H9 (cell line): ENCODE results near the gene MRPL1. TPM values are rescaled to one million over a fixed set of nuclear protein-coding genes. Genes with fewer than 3 reads are reported as not detected.
"Not testable (repeated sequence)": the region's sequence is repeated elsewhere in the genome, so short reads cannot be mapped to it uniquely, and the experiment has no call there.

Experiments used
- DNase-seq: peaks from one replicate; pipeline ENCODE4 v3.0.0-alpha.2; 2017
- H2AFZ ChIP-seq: one replicate; pipeline ENCODE4 v1.6.1; 2013; ENCODE audit warnings: mild to moderate bottlenecking, low read length, control low read depth, moderate library complexity
- H2AK5ac ChIP-seq: 2 replicates; pipeline ENCODE4 v1.6.1; 2013; ENCODE audit warnings: low read length, control low read depth, mixed read lengths; ENCODE audit not compliant: insufficient read length
- H2BK120ac ChIP-seq: one replicate; pipeline ENCODE4 v1.6.1; 2013; ENCODE audit warnings: low read depth, mild to moderate bottlenecking, low read length, control low read depth, inconsistent platforms; ENCODE audit not compliant: poor library complexity, severe bottlenecking
- H2BK12ac ChIP-seq: 2 replicates; pipeline ENCODE4 v1.6.1; 2013; ENCODE audit warnings: low read length, control low read depth, mixed read lengths, low read depth; ENCODE audit not compliant: insufficient read length
- H2BK15ac ChIP-seq: 2 replicates; pipeline ENCODE4 v1.6.1; 2013; ENCODE audit warnings: low read depth, low read length, control low read depth
- H2BK20ac ChIP-seq: one replicate; pipeline ENCODE4 v1.6.1; 2013; ENCODE audit warnings: low read depth, mild to moderate bottlenecking, low read length, control low read depth, inconsistent platforms; ENCODE audit not compliant: poor library complexity, severe bottlenecking
- H2BK5ac ChIP-seq: 2 replicates; pipeline ENCODE4 v1.6.1; 2013; ENCODE audit warnings: low read length, control low read depth, mixed read lengths; ENCODE audit not compliant: insufficient read length
- H3K14ac ChIP-seq: 2 replicates; pipeline ENCODE4 v1.6.1; 2013; ENCODE audit warnings: low read length, control low read depth; ENCODE audit not compliant: insufficient read depth
- H3K18ac ChIP-seq: 2 replicates; pipeline ENCODE4 v1.6.1; 2013; ENCODE audit warnings: low read depth, mild to moderate bottlenecking, mixed read lengths, low read length, control low read depth; ENCODE audit not compliant: insufficient read length
- H3K23ac ChIP-seq: 2 replicates; pipeline ENCODE4 v1.6.1; 2013; ENCODE audit warnings: low read length, control low read depth, mixed read lengths, low read depth; ENCODE audit not compliant: insufficient read length
- H3K23me2 ChIP-seq: 2 replicates; pipeline ENCODE4 v1.6.1; 2013; ENCODE audit warnings: low read depth, mild to moderate bottlenecking, mixed read lengths, low read length, control low read depth; ENCODE audit not compliant: insufficient read length, poor library complexity, severe bottlenecking
- H3K27ac ChIP-seq: 2 replicates; pipeline ENCODE4 v1.5.1; 2013; ENCODE audit warnings: low read length, control low read depth, mixed read lengths, low read depth; ENCODE audit not compliant: insufficient read length
- H3K27me3 ChIP-seq: 2 replicates; pipeline ENCODE4 v1.6.1; 2013; ENCODE audit warnings: low read length, control low read depth, inconsistent platforms; ENCODE audit not compliant: insufficient read depth
- H3K4ac ChIP-seq: 2 replicates; pipeline ENCODE4 v1.6.1; 2013; ENCODE audit warnings: low read depth, mild to moderate bottlenecking, control low read depth, inconsistent platforms, low read length, moderate library complexity
- H3K4me1 ChIP-seq: 2 replicates; pipeline ENCODE4 v1.6.1; 2013; ENCODE audit warnings: low read length, control low read depth, inconsistent platforms; ENCODE audit not compliant: insufficient read depth
- H3K4me2 ChIP-seq: 2 replicates; pipeline ENCODE4 v1.6.1; 2013; ENCODE audit warnings: low read length, control low read depth, mixed read lengths; ENCODE audit not compliant: insufficient read length, insufficient read depth
- H3K56ac ChIP-seq: 2 replicates; pipeline ENCODE4 v1.6.1; 2013; ENCODE audit warnings: low read depth, mild to moderate bottlenecking, mixed read lengths, low read length, control low read depth; ENCODE audit not compliant: insufficient read length
- H3K79me1 ChIP-seq: 2 replicates; pipeline ENCODE4 v1.6.1; 2013; ENCODE audit warnings: low read depth, mild to moderate bottlenecking, moderate library complexity, low read length, control low read depth, inconsistent platforms; ENCODE audit not compliant: insufficient read depth, poor library complexity, severe bottlenecking
- H3K79me2 ChIP-seq: 2 replicates; pipeline ENCODE4 v1.6.1; 2013; ENCODE audit warnings: low read length, control low read depth, inconsistent platforms; ENCODE audit not compliant: insufficient read depth
- H3K9ac ChIP-seq: 2 replicates; pipeline ENCODE4 v1.6.1; 2013; ENCODE audit warnings: low read length, control low read depth, mixed read lengths; ENCODE audit not compliant: insufficient read length; ENCODE audit errors: extremely low read depth
- H3K9me3 ChIP-seq: one replicate; pipeline ENCODE4 v1.6.1; 2013; ENCODE audit warnings: low read depth, low read length, inconsistent platforms; ENCODE audit not compliant: control insufficient read depth
- H3T11ph ChIP-seq: one replicate; pipeline ENCODE4 v1.6.1; 2013; ENCODE audit warnings: mild to moderate bottlenecking, low read length, control low read depth, inconsistent platforms
- H4K20me1 ChIP-seq: one replicate; pipeline ENCODE4 v1.6.1; 2013; ENCODE audit not compliant: control insufficient read depth, insufficient read length, insufficient read depth
- H4K5ac ChIP-seq: 2 replicates; pipeline ENCODE4 v1.6.1; 2013; ENCODE audit warnings: low read depth, mild to moderate bottlenecking, mixed read lengths, low read length, control low read depth; ENCODE audit not compliant: insufficient read length
- H4K8ac ChIP-seq: replicated peaks from 2 replicates; pipeline ENCODE4 v1.6.1; 2013; ENCODE audit warnings: low read length, control low read depth, mixed read lengths, low read depth; ENCODE audit not compliant: insufficient read length
- H4K91ac ChIP-seq: 2 replicates; pipeline ENCODE4 v1.6.1; 2013; ENCODE audit warnings: low read depth, mild to moderate bottlenecking, moderate library complexity, mixed read lengths, low read length, control low read depth; ENCODE audit not compliant: insufficient read length
- H3K27ac Mint-ChIP-seq, 3 experiments: 2 replicates in 2 of 3; 3 replicates in 1 of 3; pipeline ENCODE4 v1.8.0; 2020 to 2021; ENCODE audit warnings: mixed read lengths in 3 of 3, mild to moderate bottlenecking in 1 of 3, moderate library complexity in 1 of 3
- H3K27me3 Mint-ChIP-seq: 2 replicates; pipeline ENCODE4 v1.8.0; 2021; ENCODE audit warnings: low read depth, mild to moderate bottlenecking, moderate library complexity, mixed read lengths
- H3K36me3 Mint-ChIP-seq, 3 experiments: 2 replicates in 2 of 3; 3 replicates in 1 of 3; pipeline ENCODE4 v1.8.0; 2020 to 2021; ENCODE audit warnings: low read depth in 3 of 3, mixed read lengths in 3 of 3; ENCODE audit not compliant: insufficient read depth in 1 of 3
- H3K4me1 Mint-ChIP-seq, 2 experiments: 2 replicates each; pipeline ENCODE4 v1.8.0; 2020; ENCODE audit warnings: mixed read lengths in 2 of 2
- H3K4me3 Mint-ChIP-seq, 2 experiments: 2 replicates in 1 of 2; 3 replicates in 1 of 2; pipeline ENCODE4 v1.8.0; 2020 to 2021; ENCODE audit warnings: mild to moderate bottlenecking in 2 of 2, mixed read lengths in 2 of 2, moderate library complexity in 1 of 2
- H3K9me3 Mint-ChIP-seq, 2 experiments: 2 replicates in 1 of 2; 3 replicates in 1 of 2; pipeline ENCODE4 v1.8.0; 2020; ENCODE audit warnings: mild to moderate bottlenecking in 2 of 2, mixed read lengths in 2 of 2, moderate library complexity in 1 of 2
- WGBS: extraction: QIAGEN DNeasy Blood & Tissue Kit; methylation state at CpG from one replicate; pipeline ENCODE4 v1.1.7; 2013; ENCODE audit warnings: missing lambda C conversion rate, low lambda C conversion rate, mixed read lengths; ENCODE audit not compliant: insufficient read length; ENCODE audit errors: extremely low coverage; 5-methylcytosine and 5-hydroxymethylcytosine counted together
- total RNA-seq: library from RNA; stranded (reverse); gene quantifications from 2 replicates; pipeline ENCODE4 v1.2.1, GENCODE V29; 2021
- TF ChIP-seq, protein P1 (sequence below): fragments of 200-600 bp; sonication (generic); conservative IDR thresholded peaks from 3 replicates; pipeline ENCODE4 v1.8.0; 2021; ENCODE audit warnings: antibody characterized with exemption, mild to moderate bottlenecking

Gene MRPL1
- total RNA-seq, 1 experiment from 2014 or later = 39.0 TPM

DNA sequence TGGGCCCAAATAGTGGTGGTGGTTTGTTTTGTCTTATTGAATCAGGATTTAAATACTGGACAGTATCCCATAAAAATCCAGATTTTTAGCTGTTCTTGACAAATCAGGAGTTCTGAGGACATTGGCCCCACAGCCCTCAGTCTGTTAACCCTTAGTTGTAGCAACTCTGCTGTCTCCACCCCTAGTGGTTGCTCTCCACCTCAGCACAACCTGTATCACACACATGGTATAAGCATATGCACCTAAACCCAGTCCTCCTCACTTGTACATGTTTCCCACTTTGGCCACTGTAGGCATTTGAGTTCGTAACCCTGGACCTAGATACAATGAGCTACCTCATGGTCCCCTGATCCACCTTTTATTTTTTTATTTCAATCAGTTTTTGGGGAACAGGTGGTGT, 75.9 kb downstream of the MRPL1 start:
- Mint-ChIP-seq H3K27ac (no peak overlapping the region), H3K9me3 (peaks cover 0 to 4% of the 10 kb centered on the region in 2 experiments; a peak in 2 of 5 replicates), H3K4me3 (no peak overlapping the region), H3K4me1 (peaks cover 0 to under 1% of the 10 kb centered on the region in 2 experiments; a peak in 2 of 4 replicates), H3K36me3 (peaks cover 7 to 17% (median 10%) of the 10 kb centered on the region in 3 experiments; a peak in 4 of 7 replicates), H3K27me3 (no peaks in the 10 kb centered on the region)
- H2BK120ac ChIP-seq = no peak overlapping the region
- H3K14ac ChIP-seq = no peak overlapping the region
- H3K23ac ChIP-seq = no peak overlapping the region
- no peak overlapping the region for H2BK12ac ChIP-seq
- H3T11ph ChIP-seq = no peak overlapping the region
- no peak overlapping the region for H4K8ac ChIP-seq
- H3K4me2 ChIP-seq = no peak overlapping the region
- H2AK5ac ChIP-seq = no peak overlapping the region
- H3K27ac ChIP-seq = no peak overlapping the region
- DNase-seq = no peak
- H3K56ac ChIP-seq = no peak overlapping the region
- H2BK5ac ChIP-seq = no peak overlapping the region
- H2AFZ ChIP-seq = no peak overlapping the region
- H3K9me3 ChIP-seq = no peaks in the 10 kb centered on the region
- TF ChIP-seq, protein P1, sequence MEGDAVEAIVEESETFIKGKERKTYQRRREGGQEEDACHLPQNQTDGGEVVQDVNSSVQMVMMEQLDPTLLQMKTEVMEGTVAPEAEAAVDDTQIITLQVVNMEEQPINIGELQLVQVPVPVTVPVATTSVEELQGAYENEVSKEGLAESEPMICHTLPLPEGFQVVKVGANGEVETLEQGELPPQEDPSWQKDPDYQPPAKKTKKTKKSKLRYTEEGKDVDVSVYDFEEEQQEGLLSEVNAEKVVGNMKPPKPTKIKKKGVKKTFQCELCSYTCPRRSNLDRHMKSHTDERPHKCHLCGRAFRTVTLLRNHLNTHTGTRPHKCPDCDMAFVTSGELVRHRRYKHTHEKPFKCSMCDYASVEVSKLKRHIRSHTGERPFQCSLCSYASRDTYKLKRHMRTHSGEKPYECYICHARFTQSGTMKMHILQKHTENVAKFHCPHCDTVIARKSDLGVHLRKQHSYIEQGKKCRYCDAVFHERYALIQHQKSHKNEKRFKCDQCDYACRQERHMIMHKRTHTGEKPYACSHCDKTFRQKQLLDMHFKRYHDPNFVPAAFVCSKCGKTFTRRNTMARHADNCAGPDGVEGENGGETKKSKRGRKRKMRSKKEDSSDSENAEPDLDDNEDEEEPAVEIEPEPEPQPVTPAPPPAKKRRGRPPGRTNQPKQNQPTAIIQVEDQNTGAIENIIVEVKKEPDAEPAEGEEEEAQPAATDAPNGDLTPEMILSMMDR = peak; percentile 42
- H4K20me1 ChIP-seq = no peaks in the 10 kb centered on the region
- no peak overlapping the region for H4K91ac ChIP-seq
- no peak overlapping the region for H2BK15ac ChIP-seq
- H3K4me1 ChIP-seq = no peaks in the 10 kb centered on the region
- no peak overlapping the region for H2BK20ac ChIP-seq
- H3K23me2 ChIP-seq = no peaks in the 10 kb centered on the region
- WGBS = no CpG with 5 or more reads among the region's 1 CpG
- no peak overlapping the region for H4K5ac ChIP-seq
- no peak overlapping the region for H3K18ac ChIP-seq
- no peaks in the 10 kb centered on the region for H3K79me1 ChIP-seq
- H3K79me2 ChIP-seq = no peaks in the 10 kb centered on the region
- no peak overlapping the region for H3K9ac ChIP-seq
- no peak overlapping the region for H3K4ac ChIP-seq
- H3K27me3 ChIP-seq = no peaks in the 10 kb centered on the region

DNA sequence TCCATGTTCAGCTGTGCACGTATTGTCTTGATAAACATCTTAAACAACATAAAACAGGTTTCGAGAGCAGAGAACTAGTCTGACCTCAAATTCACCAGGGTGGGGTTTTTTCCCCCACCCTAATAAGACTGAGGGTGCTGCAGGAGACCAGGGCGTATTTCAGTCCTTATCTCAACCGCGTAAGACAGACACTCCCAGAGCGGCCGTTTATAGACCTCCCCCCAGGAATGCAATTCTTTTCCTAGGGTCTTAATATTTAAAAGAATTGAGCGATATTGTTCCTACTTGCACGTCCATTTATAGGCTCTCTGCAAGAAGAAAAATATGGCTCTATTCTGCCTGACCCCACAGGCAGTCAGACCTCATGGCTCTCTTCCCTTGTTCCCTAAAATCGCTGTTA, 83.3 kb downstream of the MRPL1 start:
- H3K23me2 ChIP-seq, DNase-seq, H3K27ac ChIP-seq, H3K4me1 ChIP-seq, H4K20me1 ChIP-seq, H3K27me3 ChIP-seq, H3K4me1 Mint-ChIP-seq, H3K14ac ChIP-seq, H3K4ac ChIP-seq, H3K79me1 ChIP-seq, H4K8ac ChIP-seq, H3K23ac ChIP-seq, H2BK5ac ChIP-seq, H3T11ph ChIP-seq, H2AK5ac ChIP-seq, H3K9ac ChIP-seq, H2BK12ac ChIP-seq, H4K5ac ChIP-seq, H3K56ac ChIP-seq, H3K9me3 ChIP-seq, H3K18ac ChIP-seq, H2AFZ ChIP-seq, H4K91ac ChIP-seq, H3K4me3 Mint-ChIP-seq, H2BK15ac ChIP-seq, H3K27me3 Mint-ChIP-seq, H2BK20ac ChIP-seq, H3K4me2 ChIP-seq, H3K27ac Mint-ChIP-seq, H3K79me2 ChIP-seq, H2BK120ac ChIP-seq: not testable (repeated sequence)
- WGBS = no CpG with 5 or more reads among the region's 10 CpGs
- peaks cover 6 to 16% of the 10 kb centered on the region in 2 experiments for H3K9me3 Mint-ChIP-seq
- H3K36me3 Mint-ChIP-seq = peaks cover 21 to 28% (median 21%) of the 10 kb centered on the region in 3 experiments
